ENCODE results near the gene TDRD7. TPM values are rescaled to one million over a fixed set of nuclear protein-coding genes. Genes with fewer than 3 reads are reported as not detected.

The TDRD7 gene
- total RNA-seq, 4 donors from 2014 or later: 10.1 to 21.4 (median 18.6) TPM

DNA sequence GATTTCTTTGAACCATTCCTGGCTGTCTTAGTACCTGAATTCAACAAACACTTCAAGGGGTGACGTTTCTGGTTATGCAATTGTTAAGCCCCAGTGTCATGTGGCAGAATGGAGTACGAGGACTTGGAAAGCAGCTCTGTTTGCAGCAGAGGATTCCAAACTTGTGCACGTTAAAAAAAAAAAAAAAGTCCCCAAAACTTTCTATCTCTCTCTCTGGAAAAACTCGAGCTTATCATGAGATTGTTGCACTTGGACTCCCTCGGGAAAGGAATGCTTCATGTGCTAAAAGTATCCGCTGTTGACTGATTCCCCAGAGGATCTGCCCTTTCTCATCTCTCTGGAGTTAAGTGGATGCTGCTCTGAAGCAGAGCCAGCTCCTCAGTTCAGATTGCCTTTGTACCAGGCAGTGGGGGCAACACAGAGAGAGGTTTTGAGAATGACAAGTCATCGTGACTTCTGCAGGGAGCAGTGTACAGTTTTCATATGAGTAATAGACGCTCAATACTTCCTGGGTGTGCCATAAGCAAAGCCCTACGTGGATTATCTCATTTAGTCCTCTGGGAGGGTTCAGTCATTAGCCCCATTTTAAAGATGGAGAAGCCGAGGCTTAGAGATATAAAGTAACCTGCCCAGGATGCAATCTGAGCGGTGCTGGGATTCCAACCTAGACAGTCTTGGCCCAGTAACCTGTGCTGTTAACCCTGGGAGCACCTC, 117.6 kb downstream of the TDRD7 start:
- 25 to 36% methylated on average over 11 of the region's 11 CpGs for WGBS, 2 donors (ENCODE audit: low coverage in 1 of 2)

DNA sequence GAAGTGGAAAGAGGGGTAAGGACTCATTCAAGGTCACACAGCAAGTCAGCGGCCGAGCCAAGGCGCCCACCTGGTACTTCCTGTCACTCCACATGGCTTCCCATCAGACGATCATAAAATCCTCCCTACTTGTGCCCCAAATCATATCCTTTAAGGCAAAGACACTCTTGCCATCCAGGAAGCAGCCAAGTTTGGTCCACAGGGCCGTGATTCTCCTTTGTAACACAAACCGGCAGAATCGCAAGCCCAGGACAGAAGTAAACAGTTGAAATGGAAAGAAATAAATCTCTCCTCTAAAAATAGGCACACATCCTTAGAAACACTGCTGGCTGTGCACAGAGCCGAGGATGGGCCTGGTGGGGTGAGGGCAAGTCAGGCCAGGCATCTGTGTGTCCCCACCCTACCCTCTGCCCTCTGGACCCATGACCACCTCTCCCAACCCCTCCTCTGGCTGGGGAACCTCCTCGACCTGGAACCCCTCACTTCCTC, 120.0 kb downstream of the TDRD7 start:
- peaks cover 23 to 99% (median 24%) of the 10 kb centered on the region in 3 donors for H3K4me1 ChIP-seq
- ATAC-seq: peak; percentile 20
- TF ChIP-seq POLR2A (IDR thresholded peaks at IDR 0.05): no peak
- peak; percentile 64 for TF ChIP-seq POLR2AphosphoS5 (IDR thresholded peaks at IDR 0.05)
- TF ChIP-seq, protein P1, sequence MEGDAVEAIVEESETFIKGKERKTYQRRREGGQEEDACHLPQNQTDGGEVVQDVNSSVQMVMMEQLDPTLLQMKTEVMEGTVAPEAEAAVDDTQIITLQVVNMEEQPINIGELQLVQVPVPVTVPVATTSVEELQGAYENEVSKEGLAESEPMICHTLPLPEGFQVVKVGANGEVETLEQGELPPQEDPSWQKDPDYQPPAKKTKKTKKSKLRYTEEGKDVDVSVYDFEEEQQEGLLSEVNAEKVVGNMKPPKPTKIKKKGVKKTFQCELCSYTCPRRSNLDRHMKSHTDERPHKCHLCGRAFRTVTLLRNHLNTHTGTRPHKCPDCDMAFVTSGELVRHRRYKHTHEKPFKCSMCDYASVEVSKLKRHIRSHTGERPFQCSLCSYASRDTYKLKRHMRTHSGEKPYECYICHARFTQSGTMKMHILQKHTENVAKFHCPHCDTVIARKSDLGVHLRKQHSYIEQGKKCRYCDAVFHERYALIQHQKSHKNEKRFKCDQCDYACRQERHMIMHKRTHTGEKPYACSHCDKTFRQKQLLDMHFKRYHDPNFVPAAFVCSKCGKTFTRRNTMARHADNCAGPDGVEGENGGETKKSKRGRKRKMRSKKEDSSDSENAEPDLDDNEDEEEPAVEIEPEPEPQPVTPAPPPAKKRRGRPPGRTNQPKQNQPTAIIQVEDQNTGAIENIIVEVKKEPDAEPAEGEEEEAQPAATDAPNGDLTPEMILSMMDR (IDR thresholded peaks at IDR 0.05): no peak
- no peak for TF ChIP-seq EP300 (IDR thresholded peaks at IDR 0.05)
- no peak overlapping the region for H3K4me3 ChIP-seq
- H3K9me3 ChIP-seq: peaks cover 0 to 7% (median 0%) of the 10 kb centered on the region in 3 donors
- 13 to 41% methylated on average over 4 to 8 of the region's 9 CpGs for WGBS, 2 donors (ENCODE audit: low coverage in 1 of 2)
- H3K27me3 ChIP-seq: no peaks in the 10 kb centered on the region
- peaks cover 0 to 33% of the 10 kb centered on the region in 2 donors for H3K36me3 ChIP-seq
- H3K27ac ChIP-seq: peak overlapping the region; percentile 84 to 98 (median 90)

More for the DNA sequence above, 117.6 kb downstream of the TDRD7 start:
- peaks cover 0 to 45% of the 10 kb centered on the region in 2 donors for H3K36me3 ChIP-seq
- H3K27ac ChIP-seq: peak overlapping the region; percentile 84 to 98 (median 87)
- peaks cover 0 to 7% (median 0%) of the 10 kb centered on the region in 3 donors for H3K9me3 ChIP-seq
- no peaks in the 10 kb centered on the region for H3K27me3 ChIP-seq
- H3K4me3 ChIP-seq: no peak overlapping the region
- TF ChIP-seq EP300 (IDR thresholded peaks at IDR 0.05) (no peak), POLR2AphosphoS5 (IDR thresholded peaks at IDR 0.05) (peak; percentile 79), POLR2A (IDR thresholded peaks at IDR 0.05) (no peak)
- TF ChIP-seq, protein P1 (IDR thresholded peaks at IDR 0.05): no peak
- peaks cover 11 to 96% (median 24%) of the 10 kb centered on the region in 3 donors for H3K4me1 ChIP-seq
- ATAC-seq: peak; percentile 89

DNA sequence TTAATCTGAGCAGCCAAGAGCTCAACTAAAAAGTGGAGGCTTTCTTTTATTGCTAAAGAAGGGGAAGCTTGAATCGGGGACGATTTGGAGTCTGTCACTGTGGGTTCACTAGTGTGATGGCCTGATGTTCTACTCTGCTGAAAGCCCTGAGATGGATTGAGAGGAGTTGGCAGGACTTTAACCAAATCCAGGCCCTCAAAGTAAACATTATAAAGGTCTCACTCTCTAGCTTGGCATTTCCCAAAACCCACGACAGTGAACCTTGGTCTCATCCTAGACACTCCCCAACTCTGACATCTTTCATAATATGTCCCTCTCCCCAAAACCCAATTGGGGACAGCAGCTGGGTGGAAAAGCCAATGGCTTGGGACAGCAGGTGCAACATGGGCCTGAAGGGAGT, 122.3 kb downstream of the TDRD7 start:
- Histone ChIP-seq H3K27ac (peak overlapping the region in 3 of 4 donors; percentile 67 to 89 (median 84)), H3K27me3 (no peaks in the 10 kb centered on the region), H3K36me3 (peaks cover 0 to 26% of the 10 kb centered on the region in 2 donors), H3K9me3 (peaks cover 0 to 7% (median 0%) of the 10 kb centered on the region in 3 donors), H3K4me1 (peaks cover 18 to 87% (median 24%) of the 10 kb centered on the region in 3 donors), H3K4me3 (no peak overlapping the region)
- WGBS, 2 donors (ENCODE audit: low coverage in 1 of 2): 29 to 93% methylated on average over 1 to 3 of the region's 3 CpGs
- no peak for ATAC-seq
- TF ChIP-seq POLR2A (IDR thresholded peaks at IDR 0.05): no peak
- TF ChIP-seq EP300 (IDR thresholded peaks at IDR 0.05): no peak
- no peak for TF ChIP-seq POLR2AphosphoS5 (IDR thresholded peaks at IDR 0.05)
- TF ChIP-seq, protein P1 (IDR thresholded peaks at IDR 0.05): no peak

DNA sequence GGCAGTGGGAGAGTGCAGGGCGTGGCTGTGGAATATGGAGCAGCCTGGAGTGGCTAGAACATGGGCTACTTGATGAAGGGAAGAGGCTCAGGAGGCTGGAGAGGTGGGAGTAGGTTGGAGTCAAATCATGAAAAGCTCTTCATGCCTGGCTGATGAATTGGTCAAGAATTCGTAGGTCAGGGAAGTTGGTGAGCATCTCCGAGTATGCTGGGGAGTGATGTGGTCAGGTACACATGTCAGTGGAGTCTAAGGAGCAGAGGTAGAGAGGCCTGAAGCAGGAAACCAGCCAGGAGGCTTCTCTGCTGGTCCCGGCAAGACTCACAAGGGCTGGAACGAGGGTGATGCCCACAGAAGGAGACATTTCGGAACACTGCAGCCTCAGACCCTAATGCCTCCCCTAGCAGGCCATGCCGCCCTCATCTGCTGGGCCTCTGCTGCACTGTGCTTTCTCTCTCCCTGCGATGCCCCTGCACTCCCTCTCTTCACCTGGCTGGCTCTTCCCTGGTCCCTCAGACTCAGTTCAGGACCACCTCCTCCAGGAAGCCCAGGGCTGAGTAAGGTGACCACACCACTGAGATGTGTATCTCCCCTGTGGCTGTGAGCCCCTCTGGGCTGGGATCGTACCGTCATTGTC, 123.2 kb downstream of the TDRD7 start:
- H3K9me3 ChIP-seq: peaks cover 0 to 7% (median 0%) of the 10 kb centered on the region in 3 donors
- peaks cover 0 to 32% of the 10 kb centered on the region in 2 donors for H3K36me3 ChIP-seq
- no peak overlapping the region for H3K4me3 ChIP-seq
- 93 to 96% methylated on average over 4 to 7 of the region's 10 CpGs for WGBS, 2 donors (ENCODE audit: low coverage in 1 of 2)
- peak overlapping the region; percentile 67 to 89 (median 79) for H3K27ac ChIP-seq
- no peak for ATAC-seq
- no peaks in the 10 kb centered on the region for H3K27me3 ChIP-seq
- H3K4me1 ChIP-seq: peaks cover 11 to 78% (median 24%) of the 10 kb centered on the region in 3 donors
- TF ChIP-seq POLR2A (IDR thresholded peaks at IDR 0.05): no peak
- no peak for TF ChIP-seq POLR2AphosphoS5 (IDR thresholded peaks at IDR 0.05)
- no peak for TF ChIP-seq EP300 (IDR thresholded peaks at IDR 0.05)
- TF ChIP-seq, protein P1 (IDR thresholded peaks at IDR 0.05): no peak
